Mesendoderm (in vitro differentiated cells): ENCODE measurements around the gene CTNNA3.
A peak's percentile ranks its signal among the peaks of the same experiment; 100 is the strongest.

ENCODE experiments used
- DNase-seq: peaks from one replicate; pipeline ENCODE4 v3.0.0; 2013
- H2AK5ac ChIP-seq: 2 replicates; pipeline ENCODE4 v1.6.1; 2013; ENCODE audit warnings: low read length, inconsistent platforms
- H2BK120ac ChIP-seq: 2 replicates; pipeline ENCODE4 v1.6.1; 2013; ENCODE audit warnings: low read depth, mild to moderate bottlenecking, low read length, moderate library complexity, mixed read lengths
- H2BK15ac ChIP-seq: replicated peaks from 2 replicates; pipeline ENCODE4 v1.6.1; 2013; ENCODE audit warnings: low read depth, mild to moderate bottlenecking, moderate library complexity
- H2BK5ac ChIP-seq: 2 replicates; pipeline ENCODE4 v1.6.1; 2013; ENCODE audit warnings: low read length, inconsistent platforms
- H3K18ac ChIP-seq: 2 replicates; pipeline ENCODE4 v1.6.1; 2013; ENCODE audit warnings: mild to moderate bottlenecking, low read length, mixed read lengths
- H3K23ac ChIP-seq: one replicate; pipeline ENCODE4 v1.6.1; 2013; ENCODE audit warnings: low read length
- H3K27ac ChIP-seq: 2 replicates; pipeline ENCODE4 v1.5.1; 2013; ENCODE audit warnings: low read depth, mild to moderate bottlenecking, inconsistent platforms, low read length, moderate library complexity
- H3K27me3 ChIP-seq: 2 replicates; pipeline ENCODE4 v1.6.1; 2013; ENCODE audit warnings: low read length, control low read depth, mild to moderate bottlenecking, inconsistent platforms; ENCODE audit not compliant: insufficient read depth, poor library complexity
- H3K36me3 ChIP-seq: 2 replicates; pipeline ENCODE4 v1.6.1; 2013; ENCODE audit warnings: low read length, inconsistent platforms; ENCODE audit not compliant: control insufficient read depth, insufficient read depth
- H3K4ac ChIP-seq: one replicate; pipeline ENCODE4 v1.6.1; 2013; ENCODE audit warnings: low read depth, mild to moderate bottlenecking, low read length, moderate library complexity
- H3K4me1 ChIP-seq: 2 replicates; pipeline ENCODE4 v1.6.1; 2013; ENCODE audit warnings: low read depth, low read length, inconsistent platforms; ENCODE audit not compliant: control insufficient read depth
- H3K4me2 ChIP-seq: 2 replicates; pipeline ENCODE4 v1.6.1; 2013; ENCODE audit warnings: low read length
- H3K4me3 ChIP-seq: 2 replicates; pipeline ENCODE4 v1.5.1; 2013; ENCODE audit warnings: mild to moderate bottlenecking, low read length
- H3K56ac ChIP-seq: one replicate; pipeline ENCODE4 v1.6.1; 2013; ENCODE audit warnings: low read length
- H3K79me1 ChIP-seq: 2 replicates; pipeline ENCODE4 v1.6.1; 2013; ENCODE audit warnings: low read length, inconsistent platforms
- H3K79me2 ChIP-seq: 2 replicates; pipeline ENCODE4 v1.6.1; 2013; ENCODE audit warnings: mild to moderate bottlenecking, low read length; ENCODE audit not compliant: control insufficient read depth, insufficient read depth
- H3K9ac ChIP-seq: 2 replicates; pipeline ENCODE4 v1.6.1; 2013; ENCODE audit warnings: low read length, inconsistent platforms
- H4K5ac ChIP-seq: one replicate; pipeline ENCODE4 v1.6.1; 2013; ENCODE audit warnings: low read length
- H4K8ac ChIP-seq: one replicate; pipeline ENCODE4 v1.6.1; 2013; ENCODE audit warnings: low read depth, mild to moderate bottlenecking, control low read depth, low read length, moderate library complexity
- WGBS: extraction: QIAGEN DNeasy Blood & Tissue Kit; methylation state at CpG from one replicate; pipeline ENCODE4 v1.1.7; 2013; ENCODE audit warnings: low lambda C conversion rate, missing lambda C conversion rate; ENCODE audit not compliant: insufficient coverage; ENCODE audit errors: extremely low coverage; 5-methylcytosine and 5-hydroxymethylcytosine counted together

CTNNA3 gene

GRCh38 chr10:66321723-66322665 lies 1374.0 kb downstream of the CTNNA3 start:
- no peak overlapping the region for H2AK5ac ChIP-seq
- no peak overlapping the region for H3K4me3 ChIP-seq
- peak overlapping the region; percentile 28 for H3K18ac ChIP-seq
- H3K27ac ChIP-seq, result no peak overlapping the region
- no peak overlapping the region for H3K4ac ChIP-seq
- no peaks in the 10 kb centered on the region for H3K79me1 ChIP-seq
- no peak overlapping the region for H3K56ac ChIP-seq
- 100% methylated on average over 2 of the region's 7 CpGs for WGBS
- no peak overlapping the region for H2BK120ac ChIP-seq
- no peak overlapping the region for H4K8ac ChIP-seq
- no peak overlapping the region for H4K5ac ChIP-seq
- no peaks in the 10 kb centered on the region for H3K36me3 ChIP-seq
- H2BK15ac ChIP-seq, result no peak overlapping the region
- no peak overlapping the region for H3K9ac ChIP-seq
- H3K23ac ChIP-seq, result no peak overlapping the region
- no peaks in the 10 kb centered on the region for H3K4me1 ChIP-seq
- no peak overlapping the region for H2BK5ac ChIP-seq
- no peak overlapping the region for H3K4me2 ChIP-seq
- H3K27me3 ChIP-seq, result no peaks in the 10 kb centered on the region
- no peaks in the 10 kb centered on the region for H3K79me2 ChIP-seq
- DNase-seq, result no peak

GRCh38 chr10:66318761-66319160 lies 1377.2 kb downstream of the CTNNA3 start:
- Histone ChIP-seq H3K36me3 (no peaks in the 10 kb centered on the region), H3K18ac (no peak overlapping the region), H3K79me2 (no peaks in the 10 kb centered on the region), H3K4me1 (no peaks in the 10 kb centered on the region), H2AK5ac (no peak overlapping the region), H3K27me3 (no peaks in the 10 kb centered on the region), H3K56ac (no peak overlapping the region), H3K79me1 (no peaks in the 10 kb centered on the region), H2BK15ac (no peak overlapping the region), H3K23ac (no peak overlapping the region), H2BK5ac (no peak overlapping the region), H3K4me2 (no peak overlapping the region), H4K8ac (no peak overlapping the region), H3K27ac (no peak overlapping the region), H3K4ac (no peak overlapping the region), H4K5ac (no peak overlapping the region), H3K9ac (no peak overlapping the region), H2BK120ac (no peak overlapping the region), H3K4me3 (no peak overlapping the region)
- DNase-seq, result no peak
- WGBS, result no CpG with 5 or more reads among the region's 3 CpGs

GRCh38 chr10:66307826-66308225 lies 1388.2 kb downstream of the CTNNA3 start:
- no peak overlapping the region for H3K4ac ChIP-seq
- H3K4me1 ChIP-seq, result no peaks in the 10 kb centered on the region
- H4K8ac ChIP-seq, result no peak overlapping the region
- H3K79me1 ChIP-seq, result no peaks in the 10 kb centered on the region
- no peak for DNase-seq
- no peak overlapping the region for H2AK5ac ChIP-seq
- no peak overlapping the region for H3K56ac ChIP-seq
- no peak overlapping the region for H2BK5ac ChIP-seq
- H3K4me2 ChIP-seq, result no peak overlapping the region
- H3K18ac ChIP-seq, result no peak overlapping the region
- H3K27me3 ChIP-seq, result no peaks in the 10 kb centered on the region
- H4K5ac ChIP-seq, result no peak overlapping the region
- no peak overlapping the region for H3K4me3 ChIP-seq
- no peak overlapping the region for H2BK15ac ChIP-seq
- H3K36me3 ChIP-seq, result no peaks in the 10 kb centered on the region
- H3K79me2 ChIP-seq, result no peaks in the 10 kb centered on the region
- no peak overlapping the region for H3K23ac ChIP-seq
- H2BK120ac ChIP-seq, result no peak overlapping the region
- H3K9ac ChIP-seq, result no peak overlapping the region
- no peak overlapping the region for H3K27ac ChIP-seq

- no peaks in the 10 kb centered on the region for H3K4me1 ChIP-seq
- no peaks in the 10 kb centered on the region for H3K79me2 ChIP-seq
- H3K79me1 ChIP-seq, result no peaks in the 10 kb centered on the region
- no peak overlapping the region for H2BK5ac ChIP-seq
- no peak overlapping the region for H3K18ac ChIP-seq
- H3K27me3 ChIP-seq, result no peaks in the 10 kb centered on the region
- no peak overlapping the region for H3K27ac ChIP-seq
- no peak overlapping the region for H3K4me2 ChIP-seq
- no peak overlapping the region for H2BK120ac ChIP-seq
- no peaks in the 10 kb centered on the region for H3K36me3 ChIP-seq
- H2BK15ac ChIP-seq, result no peak overlapping the region
- no peak overlapping the region for H3K4ac ChIP-seq
- H3K56ac ChIP-seq, result no peak overlapping the region
- H2AK5ac ChIP-seq, result no peak overlapping the region
- no peak overlapping the region for H4K5ac ChIP-seq
- H3K4me3 ChIP-seq, result no peak overlapping the region
- H4K8ac ChIP-seq, result no peak overlapping the region
- no peak for DNase-seq
- no peak overlapping the region for H3K23ac ChIP-seq
- no CpG with 5 or more reads among the region's 1 CpG for WGBS
- no peak overlapping the region for H3K9ac ChIP-seq
Observed at GRCh38 chr10:66301078-66301477, 1394.9 kb downstream of the CTNNA3 start.

DNA sequence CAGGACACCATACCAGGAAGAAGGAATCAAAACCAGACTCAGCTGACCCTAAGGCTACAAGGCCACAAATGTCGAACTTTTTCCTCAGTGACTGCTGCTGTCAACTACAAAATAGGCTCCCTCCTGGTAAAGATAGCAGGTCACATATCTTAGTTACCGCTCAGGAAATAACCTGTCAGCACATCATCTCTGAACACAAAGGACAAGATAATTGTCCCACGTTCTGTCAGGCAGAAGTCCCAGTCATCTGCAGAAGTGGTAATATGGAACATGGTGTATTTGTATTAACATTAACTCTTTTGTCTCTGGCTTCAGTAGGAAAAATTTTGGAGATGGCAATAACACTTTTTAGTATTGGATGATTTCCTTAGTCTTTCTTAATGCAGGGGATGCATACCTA lies 1400.4 kb downstream of the CTNNA3 start:
- H3K27ac ChIP-seq, result no peak overlapping the region
- H2BK5ac ChIP-seq, result no peak overlapping the region
- no peak overlapping the region for H3K4me3 ChIP-seq
- no peak overlapping the region for H2AK5ac ChIP-seq
- H4K8ac ChIP-seq, result no peak overlapping the region
- no peaks in the 10 kb centered on the region for H3K36me3 ChIP-seq
- DNase-seq, result peak; percentile 3
- H3K9ac ChIP-seq, result no peak overlapping the region
- H2BK120ac ChIP-seq, result no peak overlapping the region
- no CpG with 5 or more reads among the region's 3 CpGs for WGBS
- H3K23ac ChIP-seq, result no peak overlapping the region
- no peaks in the 10 kb centered on the region for H3K4me1 ChIP-seq
- H3K4ac ChIP-seq, result no peak overlapping the region
- H3K79me1 ChIP-seq, result no peaks in the 10 kb centered on the region
- H3K18ac ChIP-seq, result no peak overlapping the region
- no peaks in the 10 kb centered on the region for H3K27me3 ChIP-seq
- H3K79me2 ChIP-seq, result no peaks in the 10 kb centered on the region
- H2BK15ac ChIP-seq, result no peak overlapping the region
- H3K4me2 ChIP-seq, result no peak overlapping the region
- no peak overlapping the region for H4K5ac ChIP-seq
- no peak overlapping the region for H3K56ac ChIP-seq

- H3K36me3 ChIP-seq, result no peaks in the 10 kb centered on the region
- no peak overlapping the region for H4K5ac ChIP-seq
- H3K4me1 ChIP-seq, result no peaks in the 10 kb centered on the region
- H3K79me2 ChIP-seq, result no peaks in the 10 kb centered on the region
- H2AK5ac ChIP-seq, result no peak overlapping the region
- no peaks in the 10 kb centered on the region for H3K27me3 ChIP-seq
- no peak overlapping the region for H3K27ac ChIP-seq
- DNase-seq, result no peak
- no peak overlapping the region for H4K8ac ChIP-seq
- H3K9ac ChIP-seq, result no peak overlapping the region
- H3K4me3 ChIP-seq, result no peak overlapping the region
- H3K56ac ChIP-seq, result no peak overlapping the region
- no peak overlapping the region for H2BK120ac ChIP-seq
- H2BK15ac ChIP-seq, result no peak overlapping the region
- H3K23ac ChIP-seq, result no peak overlapping the region
- H3K79me1 ChIP-seq, result no peaks in the 10 kb centered on the region
- no peak overlapping the region for H3K18ac ChIP-seq
- H2BK5ac ChIP-seq, result no peak overlapping the region
- no peak overlapping the region for H3K4me2 ChIP-seq
- H3K4ac ChIP-seq, result no peak overlapping the region
- no CpG with 5 or more reads among the region's 3 CpGs for WGBS
Observed at GRCh38 chr10:66294538-66294937, 1401.5 kb downstream of the CTNNA3 start.
